Transverse colon (tissue), 4 donors: ENCODE measurements around the gene ARHGAP21. TPM values are rescaled to one million over a fixed set of nuclear protein-coding genes. Genes with fewer than 3 reads are reported as not detected.

Experiments
- DNase-seq: peaks from one replicate; pipeline ENCODE4 v3.0.0-alpha.2; 2019
- H3K27ac ChIP-seq, 4 donors: fragments of 200-600 bp; sonication (generic); 2 replicates each; pipeline ENCODE4 v1.5.1; 2016 to 2018; ENCODE audit warnings: inconsistent platforms in 4 of 4
- H3K27me3 ChIP-seq: fragments of 200-600 bp; sonication (generic); 2 replicates; pipeline ENCODE4 v1.5.1; 2017; ENCODE audit warnings: inconsistent platforms
- H3K36me3 ChIP-seq, 4 donors: fragments of 200-600 bp; sonication (generic); 2 replicates each; pipeline ENCODE4 v1.5.1; 2017 to 2019; ENCODE audit warnings: inconsistent platforms in 4 of 4
- H3K4me1 ChIP-seq, 4 donors: fragments of 200-600 bp; sonication (generic); 2 replicates each; pipeline ENCODE4 v1.5.1; 2017 to 2020; ENCODE audit warnings: inconsistent platforms in 4 of 4
- H3K4me3 ChIP-seq, 4 donors: fragments of 200-600 bp; sonication (generic); 1 replicate in 1 of 4; 2 replicates in 3 of 4; pipeline versions ENCODE4 v1.5.1 to v1.6.1; 2017 to 2019; ENCODE audit warnings: inconsistent platforms in 4 of 4
- H3K9me3 ChIP-seq, 2 donors: fragments of 200-600 bp; sonication (generic); 2 replicates each; pipeline ENCODE4 v1.5.1; 2017 to 2019; ENCODE audit warnings: inconsistent platforms in 2 of 2
- CTCF ChIP-seq, 5 experiments: fragments of 200-600 bp in 3 of 5; fragments of 450-650 bp in 2 of 5; sonication (generic) in 3 of 5; IDR thresholded peaks; 1 replicate in 2 of 5; 2 replicates in 3 of 5; pipeline ENCODE4 v1.5.1; 2016 to 2017; ENCODE audit warnings: antibody characterized with exemption in 5 of 5, inconsistent platforms in 3 of 5, mild to moderate bottlenecking in 2 of 5, moderate library complexity in 1 of 5
- EP300 ChIP-seq: sonication (generic); formaldehyde crosslinking; IDR thresholded peaks from one replicate; pipeline ENCODE4 v1.6.1; 2017; ENCODE audit warnings: antibody characterized with exemption, low read depth
- POLR2A ChIP-seq: fragments of 450-650 bp; IDR thresholded peaks from one replicate; pipeline ENCODE4 v1.6.1; 2016; ENCODE audit warnings: antibody characterized with exemption, mild to moderate bottlenecking, moderate library complexity
- POLR2AphosphoS5 ChIP-seq, 3 donors: sonication (generic); formaldehyde crosslinking; IDR thresholded peaks; one replicate each; pipeline ENCODE4 v1.6.1; 2016; ENCODE audit warnings: antibody characterized with exemption in 3 of 3
- WGBS, 2 donors: methylation state at CpG; one replicate each; pipeline ENCODE4 v1.1.5; 2018; ENCODE audit warnings: low coverage in 1 of 2; 5-methylcytosine and 5-hydroxymethylcytosine counted together
- in situ Hi-C, 4 donors: fragments of 200-750 bp; cut with MboI; loops; one replicate each; pipeline versions ENCODE4 v1.15.0 to v1.15.1; 2017; ENCODE audit warnings: low sequenced_read_pairs in 3 of 4, low pct_ligation_motif_present in 1 of 4, low pct_unique_long_range_greater_than_20kb in 1 of 4
- intact Hi-C: fragments of 100-400 bp; cut with DNase I; formaldehyde crosslinking; loops from one replicate; pipeline ENCODE4 v1.15.1; 2023; ENCODE audit warnings: low total_unique reads
- total RNA-seq, 4 donors: library from RNA; depleted of rRNA; stranded (reverse); fragments of >200 nt; gene quantifications; one replicate each; pipeline ENCODE4 v1.1.0, GENCODE V29; 2016

ARHGAP21 gene
- total RNA-seq, 4 donors from 2014 or later: 62.8 to 94.1 (median 89.3) TPM

- Histone ChIP-seq H3K27ac (peak overlapping the region; percentile 97 to 99 (median 98)), H3K4me1 (peaks cover 5 to 58% (median 39%) of the 10 kb centered on the region in 4 donors), H3K36me3 (no peaks in the 10 kb centered on the region), H3K9me3 (no peaks in the 10 kb centered on the region), H3K27me3 (no peaks in the 10 kb centered on the region), H3K4me3 (peak overlapping the region; percentile 27 to 93 (median 75))
- in situ Hi-C loops (loop anchor here in 1 of 4 donors (10.0 kb wide), 1 partner anchor 293 kb away; the partner anchor contains the start of genes ENKUR and THNSL1), intact Hi-C loops (no loop called here)
- DNase-seq: peak; percentile 46
- WGBS, 2 donors: 22 to 24% methylated on average over 5 to 30 of the region's 35 CpGs
- TF ChIP-seq CTCF (IDR thresholded peaks at IDR 0.05) (peak in 1 of 5 experiments; percentile 14), POLR2A (peak; percentile 15), POLR2AphosphoS5 (IDR thresholded peaks at IDR 0.05) (peak in 1 of 3 donors; percentile 18), EP300 (no peak)
Measured at GRCh38 chr10:24721229-24722106, 2.2 kb downstream of the ARHGAP21 start.

DNA sequence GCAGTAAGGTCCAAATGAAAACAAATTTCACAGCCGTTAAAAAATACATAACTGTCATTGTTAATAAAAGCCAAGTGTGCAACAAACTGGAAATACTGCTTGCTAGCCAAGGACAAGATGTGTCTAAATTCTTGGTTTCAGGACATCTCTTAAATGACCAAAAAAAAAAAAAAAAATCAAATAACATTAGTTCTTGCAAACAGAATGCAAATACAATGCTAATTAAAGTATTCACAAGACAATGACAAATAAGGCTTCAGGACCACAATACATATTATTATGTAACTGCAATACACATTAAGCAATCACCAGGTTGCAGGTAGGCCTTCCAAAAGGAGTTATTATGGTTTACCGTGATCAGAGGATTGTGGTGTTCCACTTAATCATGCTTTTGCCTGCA, 3.6 kb downstream of the ARHGAP21 start:
- TF ChIP-seq POLR2A (no peak), EP300 (no peak), CTCF (IDR thresholded peaks at IDR 0.05) (no peak), POLR2AphosphoS5 (IDR thresholded peaks at IDR 0.05) (no peak)
- H3K27ac ChIP-seq: peak overlapping the region in 2 of 4 donors; percentile 98 to 99
- intact Hi-C loops (no loop called here), in situ Hi-C loops (loop anchor here in 1 of 4 donors (10.0 kb wide), 1 partner anchor 295 kb away; the partner anchor contains the start of genes ENKUR and THNSL1)
- no peaks in the 10 kb centered on the region for H3K9me3 ChIP-seq
- H3K27me3 ChIP-seq: no peaks in the 10 kb centered on the region
- H3K4me1 ChIP-seq: peaks cover 5 to 66% (median 49%) of the 10 kb centered on the region in 4 donors
- no peaks in the 10 kb centered on the region for H3K36me3 ChIP-seq
- 30 to 33% methylated on average over 2 of the region's 2 CpGs for WGBS, 2 donors
- H3K4me3 ChIP-seq: peak overlapping the region in 3 of 4 donors; percentile 73 to 93 (median 77)
- DNase-seq: no peak

DNA sequence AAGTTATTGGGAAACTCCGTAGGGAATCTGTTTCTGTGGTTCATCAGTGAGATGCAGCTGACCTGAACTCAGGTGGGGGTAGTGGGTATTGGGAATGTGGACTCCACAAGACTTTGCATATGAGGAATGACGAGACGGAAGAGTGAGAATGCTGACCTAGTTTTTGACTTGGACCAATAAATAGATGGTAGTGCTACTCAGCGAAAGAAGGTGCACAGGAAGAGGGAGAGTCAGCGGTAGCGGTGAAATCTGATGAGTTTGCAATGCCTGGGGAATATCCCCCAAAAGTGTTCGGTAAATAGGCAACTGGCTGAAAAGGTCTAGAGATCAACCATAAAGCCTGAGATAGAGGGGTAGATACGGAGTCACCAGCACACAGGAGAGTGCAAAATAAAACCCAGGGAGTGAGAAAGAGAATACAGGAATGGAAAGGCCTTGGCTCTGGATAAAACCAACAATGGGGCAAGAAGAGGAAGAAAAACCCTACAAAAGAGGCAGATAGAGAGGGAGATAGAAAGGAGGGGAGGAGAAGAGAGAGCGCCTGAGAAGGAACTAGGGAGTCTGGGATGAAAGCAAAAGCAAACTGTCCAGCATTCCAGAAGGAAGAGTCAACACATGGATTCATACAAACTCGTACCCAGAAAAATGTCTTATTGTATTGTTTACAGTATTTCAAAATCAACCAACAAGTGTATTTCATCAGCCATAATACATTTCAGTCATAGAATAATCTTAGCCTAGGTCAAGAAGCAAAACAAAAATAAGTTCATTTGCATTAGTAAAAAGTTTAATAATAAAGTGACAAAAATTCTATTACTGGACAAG, 5.4 kb downstream of the ARHGAP21 start:
- no peaks in the 10 kb centered on the region for H3K27me3 ChIP-seq
- in situ Hi-C loops: no loop called here
- intact Hi-C loops: no loop called here
- no peak for DNase-seq
- H3K9me3 ChIP-seq: no peaks in the 10 kb centered on the region
- 89% methylated on average over 10 of the region's 10 CpGs for WGBS, 2 donors
- H3K27ac ChIP-seq: peak overlapping the region in 3 of 4 donors; percentile 3 to 13 (median 11)
- TF ChIP-seq EP300 (no peak), CTCF (IDR thresholded peaks at IDR 0.05) (no peak), POLR2A (no peak), POLR2AphosphoS5 (IDR thresholded peaks at IDR 0.05) (no peak)
- H3K4me1 ChIP-seq: peaks cover 5 to 77% (median 48%) of the 10 kb centered on the region in 4 donors
- no peak overlapping the region for H3K4me3 ChIP-seq
- H3K36me3 ChIP-seq: no peaks in the 10 kb centered on the region

GRCh38 chr10:24716295-24716694, 7.4 kb downstream of the ARHGAP21 start:
- Histone ChIP-seq H3K4me1 (peaks cover 10 to 85% (median 50%) of the 10 kb centered on the region in 4 donors), H3K4me3 (no peak overlapping the region), H3K27me3 (no peaks in the 10 kb centered on the region), H3K9me3 (no peaks in the 10 kb centered on the region), H3K27ac (peak overlapping the region; percentile 49 to 72 (median 62)), H3K36me3 (no peaks in the 10 kb centered on the region)
- intact Hi-C loops (no loop called here), in situ Hi-C loops (no loop called here)
- 52 to 61% methylated on average over 3 to 5 of the region's 5 CpGs for WGBS, 2 donors
- DNase-seq: peak; percentile 65
- no peak for TF ChIP-seq CTCF (IDR thresholded peaks at IDR 0.05)
- peak; percentile 45 for TF ChIP-seq POLR2A
- TF ChIP-seq POLR2AphosphoS5 (IDR thresholded peaks at IDR 0.05): peak in 2 of 3 donors; percentile 32 to 33
